ENCODE data around the gene MRPL18.

The MRPL18 gene

DNA sequence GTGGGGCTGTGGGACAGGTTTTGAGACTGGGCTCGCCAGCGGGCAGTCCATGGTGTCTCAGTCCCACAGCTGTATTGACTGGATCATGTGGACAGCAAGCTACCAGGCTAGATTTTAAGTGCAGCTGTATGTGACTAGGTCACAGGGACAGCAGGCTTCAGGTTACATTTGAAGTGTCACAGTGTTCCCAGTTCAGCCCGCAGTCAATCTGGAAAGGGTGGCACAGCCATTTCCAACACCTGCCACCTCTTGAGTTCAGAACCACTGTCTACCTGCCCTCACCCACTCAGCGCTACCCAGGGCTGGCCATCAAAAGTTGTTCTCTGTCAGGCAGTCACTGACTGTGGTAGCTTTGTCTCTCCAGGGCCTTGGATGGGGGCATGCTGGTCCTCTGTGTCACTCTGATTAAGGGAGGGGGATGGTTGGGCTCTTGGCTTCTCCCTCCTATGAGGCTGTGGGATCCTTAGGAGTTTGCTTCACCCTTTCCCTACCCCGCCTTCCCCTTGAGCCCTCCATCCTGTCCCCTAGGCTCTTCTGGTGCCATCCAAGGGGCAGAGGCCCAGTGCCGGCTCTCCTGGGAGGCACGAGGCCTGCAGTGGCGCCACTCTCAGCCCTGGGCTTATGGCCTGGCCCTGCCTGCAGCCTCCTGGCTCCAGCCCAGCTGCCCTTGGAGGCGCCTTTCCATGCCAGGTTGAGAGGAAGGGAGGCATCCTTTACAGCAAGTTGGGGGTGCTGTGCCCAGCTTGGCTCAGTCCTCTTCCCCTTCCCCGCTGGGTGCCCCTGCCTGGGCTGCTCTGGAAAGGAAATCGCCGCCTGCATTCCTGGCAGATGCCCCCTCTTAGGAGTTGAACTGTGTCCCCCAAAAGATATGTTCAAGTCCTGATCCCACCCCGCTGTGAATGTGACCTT is 54.7 kb downstream of the MRPL18 start:
- no peak for DNase-seq (ENCODE audit: low read depth)
